Stomach (tissue), 4 donors: ENCODE measurements around the gene ANO1.

Experiments
- POLR2A ChIP-seq, 4 donors: fragments of 450-650 bp; IDR thresholded peaks; one replicate each; pipeline ENCODE4 v1.6.1; 2016; ENCODE audit warnings: antibody characterized with exemption in 4 of 4, control low read depth in 2 of 4, mild to moderate bottlenecking in 1 of 4, moderate library complexity in 1 of 4
- POLR2AphosphoS5 ChIP-seq, 3 donors: sonication (generic); formaldehyde crosslinking; IDR thresholded peaks; one replicate each; pipeline ENCODE4 v1.6.1; 2016; ENCODE audit warnings: antibody characterized with exemption in 3 of 3
- TF ChIP-seq, protein P1 (sequence below), 7 experiments: fragments of 450-650 bp in 4 of 7; fragments of 200-600 bp in 3 of 7; sonication (generic) in 3 of 7; IDR thresholded peaks; one replicate each; pipeline ENCODE4 v1.5.1; 2016 to 2019; ENCODE audit warnings: antibody characterized with exemption in 7 of 7, control low read depth in 2 of 7, mild to moderate bottlenecking in 1 of 7

DNA sequence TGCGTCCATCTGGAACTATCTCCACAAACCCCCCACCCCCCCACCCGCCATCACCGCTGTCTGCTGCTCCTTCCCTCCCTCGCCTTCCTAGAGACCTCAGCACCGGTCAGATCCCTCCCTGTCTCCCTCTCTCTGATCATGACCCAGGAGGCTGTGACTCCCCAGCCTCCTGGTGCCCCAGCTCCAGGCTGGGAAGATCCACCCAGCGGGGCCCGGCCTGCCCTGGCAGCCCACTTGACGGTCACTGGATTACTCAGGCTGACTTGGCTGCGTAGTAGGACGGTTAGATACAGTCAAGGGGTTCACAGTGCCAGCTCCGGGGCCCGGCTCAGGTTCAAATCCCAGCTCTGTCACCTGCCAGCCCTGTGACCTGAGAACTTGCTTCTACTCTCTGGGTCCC, 59.3 kb downstream of the ANO1 start:
- TF ChIP-seq, protein P1, sequence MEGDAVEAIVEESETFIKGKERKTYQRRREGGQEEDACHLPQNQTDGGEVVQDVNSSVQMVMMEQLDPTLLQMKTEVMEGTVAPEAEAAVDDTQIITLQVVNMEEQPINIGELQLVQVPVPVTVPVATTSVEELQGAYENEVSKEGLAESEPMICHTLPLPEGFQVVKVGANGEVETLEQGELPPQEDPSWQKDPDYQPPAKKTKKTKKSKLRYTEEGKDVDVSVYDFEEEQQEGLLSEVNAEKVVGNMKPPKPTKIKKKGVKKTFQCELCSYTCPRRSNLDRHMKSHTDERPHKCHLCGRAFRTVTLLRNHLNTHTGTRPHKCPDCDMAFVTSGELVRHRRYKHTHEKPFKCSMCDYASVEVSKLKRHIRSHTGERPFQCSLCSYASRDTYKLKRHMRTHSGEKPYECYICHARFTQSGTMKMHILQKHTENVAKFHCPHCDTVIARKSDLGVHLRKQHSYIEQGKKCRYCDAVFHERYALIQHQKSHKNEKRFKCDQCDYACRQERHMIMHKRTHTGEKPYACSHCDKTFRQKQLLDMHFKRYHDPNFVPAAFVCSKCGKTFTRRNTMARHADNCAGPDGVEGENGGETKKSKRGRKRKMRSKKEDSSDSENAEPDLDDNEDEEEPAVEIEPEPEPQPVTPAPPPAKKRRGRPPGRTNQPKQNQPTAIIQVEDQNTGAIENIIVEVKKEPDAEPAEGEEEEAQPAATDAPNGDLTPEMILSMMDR (IDR thresholded peaks at IDR 0.05) = no peak
- TF ChIP-seq POLR2A (IDR thresholded peaks at IDR 0.05) (no peak), POLR2AphosphoS5 (IDR thresholded peaks at IDR 0.05) (no peak)
